ENCODE measurements around the gene LTBP3. TPM values are rescaled to one million over a fixed set of nuclear protein-coding genes. Genes with fewer than 3 reads are reported as not detected.

The LTBP3 gene
- total RNA-seq, 6 donors from 2014 or later = 99.9 to 479 (median 131) TPM

DNA sequence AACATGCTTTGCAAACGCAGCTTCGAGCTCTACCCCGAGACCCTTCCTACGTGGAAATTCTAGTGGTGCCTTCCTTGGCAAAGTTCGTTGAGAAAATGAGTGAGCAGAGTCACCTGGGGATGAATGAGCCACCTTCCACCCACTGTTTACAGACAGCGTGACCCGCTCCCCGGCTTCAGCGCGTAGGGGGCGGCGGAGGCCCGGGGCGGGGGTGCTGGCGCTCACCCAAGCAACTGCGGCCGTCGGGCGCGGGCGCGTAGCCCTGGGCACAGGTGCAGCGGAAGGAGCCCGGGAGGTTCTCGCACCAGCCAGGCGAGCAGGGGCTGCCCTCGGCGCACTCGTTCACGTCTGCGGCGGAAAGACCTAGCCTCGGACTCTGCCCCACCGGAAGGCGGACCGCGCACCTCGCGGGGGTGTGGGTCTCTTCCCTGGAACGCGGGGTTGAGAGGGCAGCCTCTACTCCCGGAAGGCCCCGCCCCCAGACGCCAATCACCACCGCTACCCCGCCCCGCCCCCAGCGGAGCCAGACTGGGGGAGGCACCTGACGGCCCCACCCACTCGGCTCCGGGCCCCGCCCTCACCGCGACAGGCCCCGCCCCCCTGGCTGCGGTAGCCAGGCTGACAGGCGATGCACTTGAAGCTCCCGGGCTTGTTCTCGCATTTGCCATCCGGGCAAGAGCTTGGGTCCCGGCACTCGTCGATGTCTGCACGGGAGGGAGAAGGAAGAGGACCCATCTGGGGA lies 11.8 kb downstream of the LTBP3 start:
- H3K27ac ChIP-seq = peak overlapping the region; percentile 52 to 80 (median 75)
- 31 to 57% methylated on average over 13 to 30 of the region's 64 CpGs for WGBS, 2 donors
- ATAC-seq (ENCODE audit: low FRiP score in 2 of 2) = peak; percentile 91 to 93
- H3K4me3 ChIP-seq = peak overlapping the region in 3 of 4 donors; percentile 46 to 57 (median 48)
- DNase-seq = peak; percentile 98 to 99
- H3K9me3 ChIP-seq = no peaks in the 10 kb centered on the region
- TF ChIP-seq, protein P1, sequence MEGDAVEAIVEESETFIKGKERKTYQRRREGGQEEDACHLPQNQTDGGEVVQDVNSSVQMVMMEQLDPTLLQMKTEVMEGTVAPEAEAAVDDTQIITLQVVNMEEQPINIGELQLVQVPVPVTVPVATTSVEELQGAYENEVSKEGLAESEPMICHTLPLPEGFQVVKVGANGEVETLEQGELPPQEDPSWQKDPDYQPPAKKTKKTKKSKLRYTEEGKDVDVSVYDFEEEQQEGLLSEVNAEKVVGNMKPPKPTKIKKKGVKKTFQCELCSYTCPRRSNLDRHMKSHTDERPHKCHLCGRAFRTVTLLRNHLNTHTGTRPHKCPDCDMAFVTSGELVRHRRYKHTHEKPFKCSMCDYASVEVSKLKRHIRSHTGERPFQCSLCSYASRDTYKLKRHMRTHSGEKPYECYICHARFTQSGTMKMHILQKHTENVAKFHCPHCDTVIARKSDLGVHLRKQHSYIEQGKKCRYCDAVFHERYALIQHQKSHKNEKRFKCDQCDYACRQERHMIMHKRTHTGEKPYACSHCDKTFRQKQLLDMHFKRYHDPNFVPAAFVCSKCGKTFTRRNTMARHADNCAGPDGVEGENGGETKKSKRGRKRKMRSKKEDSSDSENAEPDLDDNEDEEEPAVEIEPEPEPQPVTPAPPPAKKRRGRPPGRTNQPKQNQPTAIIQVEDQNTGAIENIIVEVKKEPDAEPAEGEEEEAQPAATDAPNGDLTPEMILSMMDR (IDR thresholded peaks at IDR 0.05) = no peak
- TF ChIP-seq POLR2A (IDR thresholded peaks at IDR 0.05) (peak in 1 of 4 donors; percentile 46), POLR2AphosphoS5 (IDR thresholded peaks at IDR 0.05) (peak; percentile 14 to 53)
- peaks cover 12 to 37% (median 18%) of the 10 kb centered on the region in 4 donors for H3K4me1 ChIP-seq
- H3K27me3 ChIP-seq = no peaks in the 10 kb centered on the region
- peaks cover 0 to 16% (median 8%) of the 10 kb centered on the region in 4 donors for H3K36me3 ChIP-seq

DNA sequence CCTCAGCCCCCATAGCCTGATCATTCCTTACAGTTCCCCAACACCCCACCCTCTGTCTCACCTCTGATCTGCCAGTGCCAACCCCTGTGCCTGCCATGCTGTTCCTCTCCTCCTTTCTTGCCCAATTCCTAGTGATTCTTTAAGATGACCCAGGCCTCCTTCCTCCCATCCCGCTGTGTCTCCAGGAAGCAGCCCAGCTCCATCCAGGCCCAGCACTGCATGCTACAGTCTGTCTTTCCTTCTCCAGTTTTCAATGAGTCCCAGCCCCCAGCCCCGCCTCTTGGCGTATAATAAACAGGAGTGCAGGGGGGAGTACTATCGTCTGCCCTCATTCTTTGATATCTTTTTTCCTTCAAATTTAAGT lies 12.3 kb downstream of the LTBP3 start:
- TF ChIP-seq, protein P1 (IDR thresholded peaks at IDR 0.05) = no peak
- TF ChIP-seq POLR2A (IDR thresholded peaks at IDR 0.05) = no peak
- no peak for TF ChIP-seq POLR2AphosphoS5 (IDR thresholded peaks at IDR 0.05)
- no peak for TF ChIP-seq EP300 (IDR thresholded peaks at IDR 0.05)
- DNase-seq = no peak
- H3K4me3 ChIP-seq = peak overlapping the region in 3 of 4 donors; percentile 46 to 57 (median 48)
- H3K27ac ChIP-seq = peak overlapping the region; percentile 52 to 80 (median 75)
- no peaks in the 10 kb centered on the region for H3K27me3 ChIP-seq
- peaks cover 0 to 15% (median 7%) of the 10 kb centered on the region in 4 donors for H3K36me3 ChIP-seq
- WGBS, 2 donors = 66% methylated on average over 4 of the region's 4 CpGs
- no peaks in the 10 kb centered on the region for H3K9me3 ChIP-seq
- H3K4me1 ChIP-seq = peaks cover 13 to 37% (median 22%) of the 10 kb centered on the region in 4 donors
- ATAC-seq (ENCODE audit: low FRiP score in 2 of 2) = no peak

DNA sequence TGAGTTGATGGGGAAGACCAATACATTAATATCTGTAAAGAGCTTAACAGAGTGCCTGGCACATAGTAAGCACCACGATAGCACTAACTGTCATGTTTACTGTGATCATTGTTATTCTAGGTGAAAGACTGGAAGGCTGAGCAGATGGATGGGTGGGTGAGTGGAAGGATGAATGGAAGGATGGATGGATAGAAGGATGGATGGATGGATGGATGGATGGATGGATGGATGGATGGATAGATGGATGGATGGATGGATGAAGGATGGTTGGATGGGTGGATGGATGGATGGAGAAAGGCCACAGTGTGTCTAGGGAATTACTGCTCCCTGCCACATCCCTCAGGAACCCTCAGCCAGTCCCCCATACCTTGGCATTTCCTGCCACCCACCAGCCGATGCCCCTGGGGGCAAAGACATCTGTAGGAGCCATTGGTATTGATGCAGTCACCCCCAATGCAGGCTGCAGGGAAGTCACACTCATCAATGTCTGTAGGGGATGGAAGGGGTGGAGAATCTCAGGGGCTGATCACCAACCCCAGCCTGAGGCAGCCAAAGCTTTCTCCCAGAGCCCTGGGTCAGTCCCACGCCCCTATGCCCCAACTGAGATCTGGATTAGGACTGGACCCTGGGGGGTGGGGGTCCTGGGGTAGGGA lies 15.3 kb downstream of the LTBP3 start:
- peaks cover 24 to 54% (median 31%) of the 10 kb centered on the region in 4 donors for H3K4me1 ChIP-seq
- 93 to 95% methylated on average over 3 of the region's 3 CpGs for whole genome bisulfite sequencing, 2 donors
- H3K27me3 ChIP-seq = no peaks in the 10 kb centered on the region
- H3K9me3 ChIP-seq = no peaks in the 10 kb centered on the region
- peaks cover 0 to 22% (median 17%) of the 10 kb centered on the region in 4 donors for H3K36me3 ChIP-seq
- no peak for DNase-seq
- ATAC-seq (ENCODE audit: low FRiP score in 2 of 2) = no peak
- peak overlapping the region in 2 of 4 donors; percentile 11 to 33 for H3K27ac ChIP-seq
- H3K4me3 ChIP-seq = no peak overlapping the region
- TF ChIP-seq POLR2AphosphoS5 (IDR thresholded peaks at IDR 0.05) (no peak), POLR2A (IDR thresholded peaks at IDR 0.05) (no peak), EP300 (IDR thresholded peaks at IDR 0.05) (no peak)
- TF ChIP-seq, protein P1 (IDR thresholded peaks at IDR 0.05) = no peak

DNA sequence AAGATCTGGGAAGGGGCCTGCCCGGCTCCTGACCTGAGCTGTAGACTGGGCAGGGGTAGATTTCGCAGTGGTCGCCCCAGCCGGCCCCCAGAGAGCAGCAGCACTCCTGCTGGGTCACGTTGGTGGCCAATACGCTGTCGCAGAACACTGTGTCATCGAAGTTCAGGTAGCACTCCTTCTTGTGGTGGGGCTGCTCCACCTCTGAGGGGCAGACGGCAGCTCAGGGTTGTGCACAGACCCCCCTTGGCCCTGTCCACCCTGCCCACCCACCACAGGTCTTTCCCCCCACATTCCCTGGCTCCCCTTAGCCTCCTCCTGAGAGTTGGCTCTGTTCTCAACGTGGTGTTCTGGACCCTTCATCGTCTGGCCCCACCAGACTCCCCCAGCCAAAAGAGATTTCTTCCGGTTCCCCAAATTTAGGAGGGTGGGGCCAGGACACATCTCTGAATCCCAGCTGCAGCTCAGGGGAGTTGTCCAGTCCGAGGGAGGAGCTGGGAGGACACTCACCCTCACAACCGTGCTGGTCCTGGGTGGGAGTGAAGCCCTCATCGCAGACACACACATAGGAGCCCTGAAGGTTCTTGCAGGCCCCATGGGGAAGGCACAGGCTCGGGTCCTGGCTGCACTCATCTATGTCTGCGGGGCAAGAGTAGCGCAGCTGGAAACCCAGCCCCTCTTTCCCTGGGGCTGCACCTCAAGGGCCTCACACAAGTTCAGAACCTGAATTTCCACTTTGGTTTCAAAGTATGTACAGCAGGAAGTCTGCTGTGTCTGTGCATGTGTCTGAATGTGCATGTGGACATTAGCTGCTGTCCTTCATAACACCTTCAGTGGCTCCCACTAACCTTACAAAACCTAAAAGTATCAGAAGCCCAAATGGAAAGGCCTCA lies 16.8 kb downstream of the LTBP3 start:
- Histone ChIP-seq H3K27me3 (no peaks in the 10 kb centered on the region), H3K27ac (peak overlapping the region; percentile 82 to 94 (median 90)), H3K36me3 (peaks cover 0 to 33% (median 25%) of the 10 kb centered on the region in 4 donors), H3K4me3 (peak overlapping the region in 3 of 4 donors; percentile 48 to 68 (median 66)), H3K9me3 (no peaks in the 10 kb centered on the region), H3K4me1 (peaks cover 18 to 42% (median 27%) of the 10 kb centered on the region in 4 donors)
- WGBS, 2 donors = 23 to 53% methylated on average over 13 to 18 of the region's 18 CpGs
- ATAC-seq (ENCODE audit: low FRiP score in 2 of 2) (peak in 1 of 2 donors; percentile 4), DNase-seq (peak in 1 of 2 donors; percentile 57)
- TF ChIP-seq POLR2A (IDR thresholded peaks at IDR 0.05) (peak in 1 of 4 donors; percentile 30), POLR2AphosphoS5 (IDR thresholded peaks at IDR 0.05) (no peak)
- TF ChIP-seq, protein P1 (IDR thresholded peaks at IDR 0.05) = peak in 1 of 6 experiments; percentile 37
